Left lung (tissue), 10 donors: ENCODE measurements around the gene ATP1A2. TPM values are rescaled to one million over a fixed set of nuclear protein-coding genes. Genes with fewer than 3 reads are reported as not detected.

ENCODE experiments used
- ATAC-seq: fragments of 200-7000 bp; cut with Tn5 transposase; one replicate; pipeline ENCODE4 v1.9.1; 2020; ENCODE audit warnings: moderate library complexity
- DNase-seq, 4 donors: peaks; one replicate each; pipeline ENCODE4 v3.0.0-alpha.2; 2013 to 2020
- H3K27ac ChIP-seq, 2 donors: fragments of 200-600 bp; sonication (generic) in 1 of 2; one replicate each; pipeline versions ENCODE4 v1.5.0 to v1.8.0; 2020 to 2021
- H3K27me3 ChIP-seq, 2 donors: fragments of 200-600 bp; sonication (generic) in 1 of 2; one replicate each; pipeline versions ENCODE4 v1.5.0 to v1.8.0; 2020 to 2021
- H3K36me3 ChIP-seq, 2 donors: fragments of 200-600 bp; sonication (generic) in 1 of 2; one replicate each; pipeline versions ENCODE4 v1.5.0 to v1.8.0; 2020 to 2021
- H3K4me1 ChIP-seq, 2 donors: fragments of 200-600 bp; one replicate each; pipeline ENCODE4 v1.8.0; 2021
- H3K4me3 ChIP-seq, 2 donors: fragments of 200-600 bp; sonication (generic) in 1 of 2; one replicate each; pipeline versions ENCODE4 v1.5.0 to v1.8.0; 2020 to 2021; ENCODE audit warnings: mild to moderate bottlenecking in 1 of 2
- H3K9me3 ChIP-seq, 2 donors: fragments of 200-600 bp; sonication (generic) in 1 of 2; one replicate each; pipeline versions ENCODE4 v1.5.0 to v1.8.0; 2020 to 2021
- CTCF ChIP-seq, 2 donors: fragments of 200-600 bp; sonication (generic) in 1 of 2; IDR thresholded peaks; one replicate each; pipeline versions ENCODE4 v1.5.0 to v1.8.0; 2021; ENCODE audit warnings: antibody characterized with exemption in 2 of 2
- intact Hi-C, 2 donors: fragments of 100-400 bp; cut with DNase I; formaldehyde crosslinking; loops; one replicate each; pipeline versions ENCODE4 v1.11.2 to v1.14.2; 2022
- polyA plus RNA-seq, 6 donors: library from polyadenylated mRNA; unstranded; fragments of 120-200 nt; gene quantifications; one replicate each; pipeline ENCODE4 v1.2.1, GENCODE V29; 2013; ENCODE audit not compliant: insufficient read length in 6 of 6
- total RNA-seq, 2 donors: library from RNA; stranded (reverse); fragmentation: NEBNext Ultra II Directional; extraction: Animal tissue kit (Norgen Biotek cat#: 25700); gene quantifications; one replicate each; pipeline ENCODE4 v1.2.1, GENCODE V29; 2021
- donor health status: DM: no; HTN: yes; CAD: no.
- donor health status: DM: no; HTN: no; CAD: no.

The ATP1A2 gene
- total and polyA plus RNA-seq, 8 donors, result 2.8 to 15.9 (median 10.4) TPM

- Histone ChIP-seq H3K27me3 (peaks cover 0 to 27% of the 10 kb centered on the region in 2 donors), H3K4me3 (no peak overlapping the region), H3K36me3 (no peaks in the 10 kb centered on the region), H3K4me1 (peaks cover 0 to 3% of the 10 kb centered on the region in 2 donors), H3K9me3 (no peaks in the 10 kb centered on the region), H3K27ac (no peak overlapping the region)
- no peak for TF ChIP-seq CTCF (IDR thresholded peaks at IDR 0.05)
- intact Hi-C loops, result no loop called here
- no peak for DNase-seq
- no peak for ATAC-seq
Measured at GRCh38 chr1:160114085-160114484, 1.5 kb upstream of the ATP1A2 start.

- H3K27ac ChIP-seq, result no peak overlapping the region
- no peak overlapping the region for H3K4me3 ChIP-seq
- intact Hi-C loops, result no loop called here
Measured at GRCh38 chr1:160116283-160117147, 956 bp downstream of the ATP1A2 start.

GRCh38 chr1:160117300-160117699 lies 1.7 kb downstream of the ATP1A2 start:
- DNase-seq, result no peak
- no peak for ATAC-seq
- Histone ChIP-seq H3K27me3 (peaks cover 0 to 19% of the 10 kb centered on the region in 2 donors), H3K4me1 (peaks cover 0 to 3% of the 10 kb centered on the region in 2 donors), H3K9me3 (no peaks in the 10 kb centered on the region), H3K36me3 (no peaks in the 10 kb centered on the region), H3K4me3 (no peak overlapping the region), H3K27ac (no peak overlapping the region)
- intact Hi-C loops, result no loop called here
- no peak for TF ChIP-seq CTCF (IDR thresholded peaks at IDR 0.05)

More at GRCh38 chr1:160116283-160117147, 956 bp downstream of the ATP1A2 start:
- Histone ChIP-seq H3K9me3 (no peaks in the 10 kb centered on the region), H3K36me3 (no peaks in the 10 kb centered on the region), H3K27me3 (peaks cover 0 to 19% of the 10 kb centered on the region in 2 donors), H3K4me1 (peaks cover 0 to 3% of the 10 kb centered on the region in 2 donors)
- ATAC-seq, result no peak
- no peak for TF ChIP-seq CTCF (IDR thresholded peaks at IDR 0.05)
- no peak for DNase-seq

GRCh38 chr1:160117709-160118183 lies 2.2 kb downstream of the ATP1A2 start:
- Histone ChIP-seq H3K9me3 (no peaks in the 10 kb centered on the region), H3K27ac (no peak overlapping the region), H3K4me3 (no peak overlapping the region), H3K27me3 (peaks cover 0 to 19% of the 10 kb centered on the region in 2 donors), H3K4me1 (peaks cover 0 to 3% of the 10 kb centered on the region in 2 donors), H3K36me3 (no peaks in the 10 kb centered on the region)
- no peak for TF ChIP-seq CTCF (IDR thresholded peaks at IDR 0.05)
- intact Hi-C loops, result no loop called here
- ATAC-seq (peak; percentile 94), DNase-seq (peak in 3 of 4 donors; percentile 56 to 87 (median 62))

GRCh38 chr1:160118928-160119327 lies 3.4 kb downstream of the ATP1A2 start:
- DNase-seq (no peak), ATAC-seq (no peak)
- Histone ChIP-seq H3K36me3 (no peaks in the 10 kb centered on the region), H3K4me1 (peaks cover 0 to 3% of the 10 kb centered on the region in 2 donors), H3K4me3 (no peak overlapping the region), H3K27me3 (peaks cover 0 to 19% of the 10 kb centered on the region in 2 donors), H3K9me3 (no peaks in the 10 kb centered on the region), H3K27ac (no peak overlapping the region)
- TF ChIP-seq CTCF (IDR thresholded peaks at IDR 0.05), result no peak
- intact Hi-C loops, result no loop called here
